IPS DF 19.7 (cell line): ENCODE data around the gene ST6GALNAC4.

Experiments used
- DNase-seq: peaks from one replicate; pipeline ENCODE4 v3.0.0-alpha.2; 2013; ENCODE audit warnings: low read depth, low spot score

ST6GALNAC4 gene

GRCh38 chr9:127930231-127931091, 13.6 kb upstream of the ST6GALNAC4 start, which contains the start of gene PIP5KL1:
Gene PIP5KL1, minus strand, starts transcription at chr9:127930777. Its CDS starts 25 bp downstream, at chr9:127930752.
- DNase-seq, result no peak

GRCh38 chr9:127929625-127929979, 12.8 kb upstream of the ST6GALNAC4 start:
- DNase-seq, result no peak

DNA sequence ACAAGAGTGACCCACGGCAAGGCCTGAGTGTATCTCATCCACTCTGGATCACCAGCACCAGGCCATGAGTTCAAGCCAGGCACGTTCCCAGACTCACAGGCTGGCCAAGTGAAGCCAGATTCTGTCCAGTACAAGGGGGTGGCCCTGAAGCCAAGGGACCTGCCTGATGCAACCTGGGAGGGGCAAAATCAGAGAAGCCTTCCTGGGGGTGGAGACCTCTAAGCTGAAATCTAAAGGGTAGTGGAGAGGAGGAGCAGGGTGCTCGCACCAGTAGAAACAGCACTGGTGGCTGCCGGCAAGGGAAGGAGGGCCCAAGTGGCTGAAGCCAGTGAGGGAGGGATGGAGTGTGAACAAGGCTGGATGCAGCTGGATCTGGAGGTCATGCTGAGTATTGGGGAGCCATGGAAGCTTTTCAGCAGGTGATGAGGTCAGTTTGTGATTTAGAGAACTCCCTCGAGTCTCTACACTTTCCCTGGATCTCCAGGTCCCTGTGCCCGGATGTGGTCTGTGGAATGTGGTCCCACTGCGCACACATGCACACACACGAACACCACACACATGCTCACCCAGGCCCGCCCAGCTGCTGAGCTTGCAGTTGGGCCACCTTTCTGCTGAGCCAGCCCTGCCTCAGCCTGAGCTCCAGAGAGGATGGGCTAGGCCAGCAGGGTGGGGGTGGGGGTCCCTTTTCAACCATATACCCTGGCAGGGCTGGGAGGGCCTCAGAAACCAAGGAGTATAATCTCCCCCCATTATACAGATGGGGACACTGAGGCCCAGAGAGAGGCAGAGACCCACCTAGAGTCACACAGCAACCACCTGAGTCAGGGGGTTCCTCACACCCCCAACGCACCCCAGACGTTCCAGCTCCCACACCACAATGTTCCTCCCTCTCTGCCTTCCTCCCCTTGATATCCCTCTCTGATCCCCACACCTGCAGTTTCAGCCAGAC, 12.1 kb upstream of the ST6GALNAC4 start:
- no peak for DNase-seq

- DNase-seq, result no peak
Measured at GRCh38 chr9:127927988-127928675, 11.3 kb upstream of the ST6GALNAC4 start.

DNA sequence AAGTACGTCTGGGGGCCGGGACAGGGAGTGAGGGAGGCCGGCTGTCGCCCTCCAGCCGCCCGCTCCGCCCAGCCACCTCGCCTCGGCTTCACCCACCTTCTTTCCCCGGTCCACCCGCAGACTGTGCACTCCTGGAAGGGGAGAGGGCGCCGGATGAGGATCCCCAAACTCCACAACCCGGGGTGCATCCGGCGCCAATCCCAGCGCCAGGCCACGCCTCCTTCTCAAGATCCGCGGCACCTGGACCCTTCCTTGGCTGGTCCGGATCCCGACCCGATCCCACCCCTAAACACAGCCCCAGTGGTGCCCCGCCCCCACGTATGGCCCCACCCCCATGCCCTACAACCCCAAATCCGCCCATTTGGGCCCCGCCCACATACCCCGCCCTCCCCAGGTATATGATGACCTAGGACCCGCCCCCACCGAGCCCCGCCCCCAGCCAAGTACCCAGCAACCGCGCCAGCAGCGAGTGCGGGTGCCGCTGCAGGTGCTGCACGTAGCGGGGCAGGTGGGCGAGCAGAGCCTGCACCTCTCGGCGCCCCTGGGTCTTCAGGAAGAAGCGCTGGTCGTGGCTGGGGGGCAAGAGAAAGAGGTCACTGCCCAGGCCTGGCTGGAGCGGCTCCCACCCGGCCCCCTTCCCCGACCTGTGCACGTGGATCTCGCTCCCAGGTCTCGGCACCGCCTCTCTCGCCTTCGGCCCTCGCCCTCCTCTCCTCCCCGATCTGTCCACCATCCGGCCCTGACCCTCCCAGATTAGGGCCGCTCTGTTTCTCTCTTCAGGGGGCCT, 10.6 kb upstream of the ST6GALNAC4 start:
- DNase-seq, result no peak

GRCh38 chr9:127926906-127927200, 10.0 kb upstream of the ST6GALNAC4 start:
- DNase-seq, result no peak

DNA sequence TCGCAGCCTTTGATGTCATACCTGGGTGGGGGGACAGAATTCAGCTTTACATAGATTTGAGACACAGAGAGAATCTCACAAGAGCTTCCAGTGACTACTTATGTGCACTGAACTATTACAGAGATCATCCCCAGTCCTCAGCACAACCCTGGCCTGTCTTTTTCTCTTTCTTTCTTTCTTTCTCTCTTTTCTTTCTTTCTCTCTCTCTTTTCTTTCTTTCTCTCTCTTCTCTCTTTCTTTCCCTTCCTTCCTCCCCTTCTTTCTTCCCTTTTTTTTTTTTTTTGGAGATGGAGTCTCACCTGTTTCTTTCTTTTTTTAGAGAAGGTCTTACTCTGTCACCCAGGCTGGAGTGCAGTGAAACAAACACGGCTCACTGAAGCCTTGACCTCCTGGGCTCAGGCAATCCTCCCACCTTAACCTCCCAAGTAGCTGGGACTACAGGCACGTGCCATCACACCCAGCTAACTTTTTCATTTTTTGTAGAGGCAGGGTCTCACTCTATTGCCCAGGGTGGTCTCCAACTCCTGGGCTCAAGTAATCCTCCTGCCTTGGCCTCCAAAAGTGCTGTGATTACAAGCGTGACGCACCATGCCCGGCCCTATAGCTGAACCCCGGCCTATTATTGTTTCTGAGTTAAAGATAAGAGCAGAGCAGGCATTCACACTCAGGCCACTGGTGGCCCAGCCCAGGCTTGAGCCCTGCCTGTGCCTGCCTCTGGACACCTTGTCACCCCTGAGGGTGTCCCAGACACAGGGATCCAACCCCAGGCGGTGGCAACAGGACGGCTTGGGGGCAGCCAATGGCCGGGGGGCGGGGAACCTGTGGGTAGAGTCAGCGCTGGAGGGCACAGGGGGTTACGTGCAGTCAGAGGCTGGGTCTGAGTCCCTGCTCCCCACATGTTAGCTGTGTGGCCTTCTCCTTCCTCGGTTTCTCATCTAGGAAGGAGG, 9.4 kb upstream of the ST6GALNAC4 start:
- no peak for DNase-seq

- DNase-seq, result no peak
Measured at GRCh38 chr9:127924736-127925444, 8.0 kb upstream of the ST6GALNAC4 start.

GRCh38 chr9:127923771-127924170, 6.9 kb upstream of the ST6GALNAC4 start:
- no peak for DNase-seq

- DNase-seq, result no peak
Measured at GRCh38 chr9:127923046-127923445, 6.2 kb upstream of the ST6GALNAC4 start.

GRCh38 chr9:127921557-127922120, 4.8 kb upstream of the ST6GALNAC4 start:
- DNase-seq, result no peak

DNA sequence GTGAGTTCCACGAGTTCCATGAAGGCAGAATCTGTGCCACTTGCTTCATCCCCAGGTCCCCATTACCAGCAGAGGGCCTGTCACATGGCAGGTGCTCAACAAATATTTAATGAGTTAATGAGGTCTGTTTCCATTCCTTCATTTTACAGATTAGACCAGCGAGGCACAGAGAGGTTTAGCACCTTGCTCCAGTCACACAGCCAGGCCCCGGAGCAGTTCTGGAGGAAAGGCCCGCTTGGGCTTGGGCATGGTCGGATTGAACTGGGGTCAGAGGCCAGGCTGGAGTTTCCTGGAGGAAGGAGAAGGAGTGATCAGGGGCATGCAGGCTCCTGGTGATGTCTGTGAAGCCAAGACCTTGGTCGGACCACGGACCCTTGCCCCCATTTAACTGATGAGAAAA, 4.0 kb upstream of the ST6GALNAC4 start:
- no peak for DNase-seq

DNA sequence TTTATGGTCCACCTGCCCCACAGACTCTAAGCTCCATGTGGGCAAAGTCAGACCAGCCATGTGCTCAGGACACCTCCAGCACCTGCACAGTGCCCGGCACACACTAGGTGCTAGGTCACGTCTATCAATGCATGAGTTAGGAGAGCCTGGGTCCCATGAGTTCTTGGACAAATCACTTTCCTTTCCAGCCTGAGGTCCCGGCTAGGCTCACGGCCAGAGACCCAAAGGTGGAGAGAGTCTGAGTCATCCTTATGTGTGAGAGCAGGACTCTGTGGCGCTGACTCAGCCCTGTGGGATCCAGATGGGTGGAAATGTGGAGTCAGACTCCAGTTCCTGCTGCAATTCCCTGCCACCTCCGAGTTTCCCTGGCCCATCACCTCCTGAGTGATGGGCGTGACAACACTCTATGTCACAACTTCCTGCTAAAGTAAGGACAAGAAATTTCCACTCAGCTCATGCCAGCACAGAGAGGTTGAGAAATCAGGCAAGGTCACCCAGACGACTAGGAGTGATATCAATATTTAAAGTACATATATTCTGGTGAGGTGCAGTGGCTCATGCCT, 2.5 kb upstream of the ST6GALNAC4 start:
- no peak for DNase-seq

- no peak for DNase-seq
Measured at GRCh38 chr9:127918183-127919107, 1.6 kb upstream of the ST6GALNAC4 start.

- DNase-seq, result no peak
Measured at GRCh38 chr9:127917603-127918002, 762 bp upstream of the ST6GALNAC4 start.

- DNase-seq, result no peak
Measured at GRCh38 chr9:127915801-127916719, 781 bp downstream of the ST6GALNAC4 start.

DNA sequence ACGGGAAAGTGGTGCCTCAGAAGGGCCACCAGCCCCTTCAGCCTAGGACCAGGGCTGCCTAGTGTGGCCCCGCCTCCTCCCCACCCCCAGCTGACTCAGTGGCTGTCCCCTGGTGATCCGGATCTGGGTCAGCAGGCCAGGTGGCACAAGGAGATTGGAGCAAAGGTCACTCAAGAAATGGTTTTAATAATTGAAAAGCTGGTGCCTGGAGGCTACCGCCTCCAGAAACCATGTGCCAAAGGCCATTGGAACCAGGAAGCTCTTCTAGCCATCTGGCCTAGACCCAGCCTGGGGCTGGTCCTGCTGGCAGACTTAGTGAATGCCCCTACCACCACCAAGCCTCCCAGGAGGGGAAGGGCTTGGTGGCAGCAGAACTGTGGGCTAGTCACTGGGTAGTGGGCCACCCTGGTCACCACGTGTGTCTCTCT, 1.5 kb downstream of the ST6GALNAC4 start:
- no peak for DNase-seq
